Body of pancreas (tissue), 4 donors: Measurements from ENCODE around the gene NCAM2.

Source experiments
- CTCF ChIP-seq, 7 experiments: fragments of 450-650 bp in 4 of 7; fragments of 200-600 bp in 3 of 7; sonication (generic) in 3 of 7; IDR thresholded peaks; one replicate each; pipeline ENCODE4 v1.5.1; 2016 to 2019; ENCODE audit warnings: antibody characterized with exemption in 7 of 7
- POLR2A ChIP-seq, 3 donors: fragments of 450-650 bp; IDR thresholded peaks; one replicate each; pipeline ENCODE4 v1.6.1; 2016; ENCODE audit warnings: antibody characterized with exemption in 3 of 3, mild to moderate bottlenecking in 2 of 3

- TF ChIP-seq CTCF (IDR thresholded peaks at IDR 0.05): no peak
- TF ChIP-seq POLR2A (IDR thresholded peaks at IDR 0.05): no peak
These were observed 77.8 kb downstream of the NCAM2 start for GRCh38 chr21:21076051-21076450.
